Muscle layer of duodenum (tissue), 2 donors: ENCODE results near the gene GMDS.

Experiments used
- H3K27ac ChIP-seq: one replicate; pipeline ENCODE4 v1.7.0; 2013; ENCODE audit warnings: mild to moderate bottlenecking, low read length
- H3K27me3 ChIP-seq: one replicate; pipeline ENCODE4 v1.7.0; 2013; ENCODE audit warnings: low read depth, mild to moderate bottlenecking, control low read depth, low read length
- H3K36me3 ChIP-seq, 2 donors: one replicate each; pipeline ENCODE4 v1.7.0; 2013; ENCODE audit warnings: low read length in 2 of 2, control low read depth in 1 of 2, mild to moderate bottlenecking in 1 of 2; ENCODE audit not compliant: insufficient read depth in 2 of 2, control insufficient read depth in 1 of 2
- H3K4me1 ChIP-seq, 2 donors: one replicate each; pipeline ENCODE4 v1.7.0; 2013; ENCODE audit warnings: low read length in 2 of 2, mild to moderate bottlenecking in 2 of 2, control low read depth in 1 of 2, moderate library complexity in 1 of 2; ENCODE audit not compliant: insufficient read depth in 2 of 2, control insufficient read depth in 1 of 2
- H3K4me3 ChIP-seq, 2 donors: one replicate each; pipeline ENCODE4 v1.7.0; 2013; ENCODE audit warnings: low read length in 2 of 2, low read depth in 1 of 2, mild to moderate bottlenecking in 1 of 2
- H3K9me3 ChIP-seq, 2 donors: one replicate each; pipeline ENCODE4 v1.7.0; 2013; ENCODE audit warnings: low read length in 2 of 2, control low read depth in 1 of 2, mild to moderate bottlenecking in 1 of 2; ENCODE audit not compliant: control insufficient read depth in 1 of 2
- donor health status: healthy.

The GMDS gene

GRCh38 chr6:1865585-1865984 lies 379.8 kb downstream of the GMDS start:
- Histone ChIP-seq H3K4me1 (no peaks in the 10 kb centered on the region), H3K4me3 (no peak overlapping the region), H3K27ac (no peak overlapping the region), H3K27me3 (no peaks in the 10 kb centered on the region), H3K9me3 (no peaks in the 10 kb centered on the region), H3K36me3 (no peaks in the 10 kb centered on the region)

GRCh38 chr6:1864496-1864895 lies 380.9 kb downstream of the GMDS start:
- Histone ChIP-seq H3K9me3 (no peaks in the 10 kb centered on the region), H3K36me3 (no peaks in the 10 kb centered on the region), H3K27ac (no peak overlapping the region), H3K4me3 (no peak overlapping the region), H3K27me3 (no peaks in the 10 kb centered on the region), H3K4me1 (no peaks in the 10 kb centered on the region)

- no peaks in the 10 kb centered on the region for H3K9me3 ChIP-seq
- H3K27ac ChIP-seq: no peak overlapping the region
- no peak overlapping the region for H3K4me3 ChIP-seq
- no peaks in the 10 kb centered on the region for H3K27me3 ChIP-seq
- no peaks in the 10 kb centered on the region for H3K4me1 ChIP-seq
- H3K36me3 ChIP-seq: no peaks in the 10 kb centered on the region
Observed at GRCh38 chr6:1862411-1862810, 383.0 kb downstream of the GMDS start.

GRCh38 chr6:1860756-1861348 lies 384.6 kb downstream of the GMDS start:
- Histone ChIP-seq H3K4me1 (peaks cover 0 to 4% of the 10 kb centered on the region in 2 donors), H3K9me3 (no peaks in the 10 kb centered on the region), H3K27ac (no peak overlapping the region), H3K36me3 (no peaks in the 10 kb centered on the region), H3K27me3 (no peaks in the 10 kb centered on the region), H3K4me3 (no peak overlapping the region)

- Histone ChIP-seq H3K27me3 (no peaks in the 10 kb centered on the region), H3K27ac (no peak overlapping the region)
Observed at GRCh38 chr6:1858859-1859258, 386.5 kb downstream of the GMDS start.

GRCh38 chr6:1858196-1858595 lies 387.2 kb downstream of the GMDS start:
- Histone ChIP-seq H3K27me3 (no peaks in the 10 kb centered on the region), H3K4me3 (no peak overlapping the region), H3K36me3 (no peaks in the 10 kb centered on the region), H3K4me1 (peaks cover 0 to 5% of the 10 kb centered on the region in 2 donors), H3K27ac (no peak overlapping the region), H3K9me3 (no peaks in the 10 kb centered on the region)

More at GRCh38 chr6:1858859-1859258, 386.5 kb downstream of the GMDS start:
- Histone ChIP-seq H3K4me1 (peaks cover 0 to 5% of the 10 kb centered on the region in 2 donors), H3K9me3 (no peaks in the 10 kb centered on the region), H3K36me3 (no peaks in the 10 kb centered on the region), H3K4me3 (no peak overlapping the region)

- Histone ChIP-seq H3K27me3 (no peaks in the 10 kb centered on the region), H3K4me3 (no peak overlapping the region), H3K9me3 (no peaks in the 10 kb centered on the region), H3K4me1 (peaks cover 0 to 5% of the 10 kb centered on the region in 2 donors), H3K36me3 (no peaks in the 10 kb centered on the region), H3K27ac (no peak overlapping the region)
Observed at GRCh38 chr6:1856381-1856780, 389.0 kb downstream of the GMDS start.

GRCh38 chr6:1855890-1856289 lies 389.5 kb downstream of the GMDS start:
- H3K4me1 ChIP-seq: peaks cover 0 to 5% of the 10 kb centered on the region in 2 donors
- no peak overlapping the region for H3K4me3 ChIP-seq
- H3K9me3 ChIP-seq: no peaks in the 10 kb centered on the region
- H3K36me3 ChIP-seq: no peaks in the 10 kb centered on the region
- no peaks in the 10 kb centered on the region for H3K27me3 ChIP-seq
- no peak overlapping the region for H3K27ac ChIP-seq

GRCh38 chr6:1854296-1854695 lies 391.1 kb downstream of the GMDS start:
- no peaks in the 10 kb centered on the region for H3K27me3 ChIP-seq
- H3K9me3 ChIP-seq: no peaks in the 10 kb centered on the region
- H3K4me1 ChIP-seq: peaks cover 0 to 5% of the 10 kb centered on the region in 2 donors
- H3K36me3 ChIP-seq: no peaks in the 10 kb centered on the region
- H3K27ac ChIP-seq: no peak overlapping the region
- H3K4me3 ChIP-seq: no peak overlapping the region

GRCh38 chr6:1853761-1854160 lies 391.6 kb downstream of the GMDS start:
- Histone ChIP-seq H3K4me1 (peaks cover 0 to 5% of the 10 kb centered on the region in 2 donors), H3K4me3 (no peak overlapping the region), H3K36me3 (no peaks in the 10 kb centered on the region), H3K9me3 (no peaks in the 10 kb centered on the region), H3K27me3 (no peaks in the 10 kb centered on the region), H3K27ac (no peak overlapping the region)

- no peak overlapping the region for H3K4me3 ChIP-seq
- H3K27me3 ChIP-seq: no peaks in the 10 kb centered on the region
- no peak overlapping the region for H3K27ac ChIP-seq
- no peaks in the 10 kb centered on the region for H3K9me3 ChIP-seq
- no peaks in the 10 kb centered on the region for H3K36me3 ChIP-seq
- peaks cover 0 to 5% of the 10 kb centered on the region in 2 donors for H3K4me1 ChIP-seq
Observed at GRCh38 chr6:1851681-1852456, 393.5 kb downstream of the GMDS start.

GRCh38 chr6:1850840-1851157 lies 394.6 kb downstream of the GMDS start:
- H3K27me3 ChIP-seq: no peaks in the 10 kb centered on the region
- H3K4me1 ChIP-seq: no peaks in the 10 kb centered on the region
- H3K27ac ChIP-seq: no peak overlapping the region
- H3K9me3 ChIP-seq: peaks cover 0 to under 1% of the 10 kb centered on the region in 2 donors
- H3K36me3 ChIP-seq: no peaks in the 10 kb centered on the region
- no peak overlapping the region for H3K4me3 ChIP-seq
